Panc1 (cell line): ENCODE results near the gene RBFOX1.

Experiments
- CTCF ChIP-seq: fragments of 450-650 bp; IDR thresholded peaks from 2 replicates; pipeline ENCODE4 v1.5.1; 2017; ENCODE audit warnings: mild to moderate bottlenecking
- POLR2AphosphoS5 ChIP-seq: IDR thresholded peaks from 2 replicates; pipeline ENCODE4 v1.6.1; 2012; ENCODE audit warnings: mild to moderate bottlenecking, low read depth, low read length, moderate library complexity
- REST ChIP-seq, 2 experiments: IDR thresholded peaks; 2 replicates each; pipeline ENCODE4 v1.6.1; 2011 to 2012; ENCODE audit warnings: low read depth in 2 of 2, control low read depth in 1 of 2, low read length in 1 of 2, mild to moderate bottlenecking in 1 of 2, moderate library complexity in 1 of 2; ENCODE audit not compliant: insufficient read depth in 1 of 2
- SIN3A ChIP-seq: IDR thresholded peaks from 2 replicates; pipeline ENCODE4 v1.6.1; 2012; ENCODE audit warnings: low read depth, mild to moderate bottlenecking, low read length, moderate library complexity, borderline replicate concordance; ENCODE audit not compliant: insufficient read depth
- TCF7L2 ChIP-seq: IDR thresholded peaks from 2 replicates; pipeline ENCODE4 v1.6.1; 2011; ENCODE audit warnings: mild to moderate bottlenecking, low read depth, low read length, inconsistent platforms

GRCh38 chr16:7745276-7745675, 412.6 kb downstream of the RBFOX1 start:
- TF ChIP-seq CTCF (no peak), POLR2AphosphoS5 (no peak), REST (IDR thresholded peaks at IDR 0.05; ENCODE audit: insufficient read depth in 1 of 2, low read depth in 2 of 2, low read length in 1 of 2) (no peak), TCF7L2 (no peak), SIN3A (no peak)
